AG09309 (cell line): ENCODE measurements around the gene CHST13.

ENCODE experiments used
- DNase-seq: peaks from one replicate; pipeline ENCODE4 v3.0.0-alpha.2; 2010; ENCODE audit warnings: low read depth
- H3K4me3 ChIP-seq: 2 replicates; pipeline ENCODE4 v1.5.1; 2011; ENCODE audit warnings: mild to moderate bottlenecking, low read depth, low read length, moderate library complexity; ENCODE audit not compliant: control insufficient read depth
- CTCF ChIP-seq: IDR thresholded peaks from 2 replicates; pipeline ENCODE4 v1.5.1; 2011; ENCODE audit warnings: mild to moderate bottlenecking, low read depth, low read length, inconsistent platforms; ENCODE audit not compliant: insufficient read depth, control insufficient read depth; ENCODE audit errors: missing control alignments

The CHST13 gene

GRCh38 chr3:126527455-126528211 is 3.7 kb downstream of the CHST13 start:
- H3K4me3 ChIP-seq = no peak overlapping the region
- DNase-seq = no peak
- TF ChIP-seq CTCF = no peak

GRCh38 chr3:126528419-126528799 is 4.5 kb downstream of the CHST13 start:
- no peak for TF ChIP-seq CTCF
- no peak for DNase-seq
- no peak overlapping the region for H3K4me3 ChIP-seq

- DNase-seq = peak; percentile 14
- H3K4me3 ChIP-seq = no peak overlapping the region
Observed at GRCh38 chr3:126528800-126529541, 5.0 kb downstream of the CHST13 start.

GRCh38 chr3:126529585-126530170 is 5.7 kb downstream of the CHST13 start:
- no peak for TF ChIP-seq CTCF
- H3K4me3 ChIP-seq = no peak overlapping the region
- DNase-seq = no peak

More at GRCh38 chr3:126528800-126529541, 5.0 kb downstream of the CHST13 start:
- TF ChIP-seq CTCF = no peak

- no peak overlapping the region for H3K4me3 ChIP-seq
- no peak for DNase-seq
- no peak for TF ChIP-seq CTCF
Observed at GRCh38 chr3:126530171-126531050, 6.5 kb downstream of the CHST13 start.

- TF ChIP-seq CTCF = no peak
- DNase-seq = no peak
- H3K4me3 ChIP-seq = no peak overlapping the region
Observed at GRCh38 chr3:126531051-126531330, 7.0 kb downstream of the CHST13 start.
